ENCODE measurements around the gene ACKR3.

DNA sequence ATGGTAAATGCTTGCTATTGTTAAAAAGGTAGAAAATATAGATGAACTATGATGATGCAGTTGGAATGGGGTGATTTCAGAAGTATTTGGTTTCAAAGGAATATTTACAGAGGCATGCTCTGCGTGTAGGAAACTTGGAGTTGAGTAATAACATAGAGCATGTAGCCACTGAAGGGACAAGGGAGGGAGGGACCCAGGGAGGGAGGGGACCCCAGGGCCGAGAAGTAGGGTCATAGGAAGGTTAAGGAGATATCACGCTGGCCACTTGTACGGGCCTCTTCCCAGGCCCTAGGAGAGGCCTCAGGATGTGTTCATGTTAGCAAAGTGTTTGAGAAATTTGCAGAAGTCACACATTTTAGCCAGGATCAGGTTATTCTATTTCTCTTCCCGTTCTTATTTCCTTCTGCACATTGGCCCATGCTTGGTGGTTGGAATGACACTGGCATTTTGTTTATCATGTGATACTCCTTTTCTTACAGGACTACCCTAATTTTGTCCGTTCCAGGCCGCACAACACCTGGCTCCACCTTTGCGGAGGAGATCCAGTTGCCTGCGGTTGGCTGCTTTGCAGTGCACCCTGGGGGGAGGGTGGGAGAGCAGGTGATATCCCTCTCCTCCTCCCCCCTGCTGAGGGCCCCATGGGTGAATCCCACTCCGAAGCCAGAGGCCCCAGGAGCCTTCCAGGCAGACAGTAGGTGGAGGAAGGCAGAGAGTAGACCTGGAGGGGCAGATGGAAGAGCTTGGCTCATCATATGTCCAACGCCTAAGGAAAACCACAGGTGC lies 16.9 kb upstream of the ACKR3 start:
- TF ChIP-seq, protein P1, sequence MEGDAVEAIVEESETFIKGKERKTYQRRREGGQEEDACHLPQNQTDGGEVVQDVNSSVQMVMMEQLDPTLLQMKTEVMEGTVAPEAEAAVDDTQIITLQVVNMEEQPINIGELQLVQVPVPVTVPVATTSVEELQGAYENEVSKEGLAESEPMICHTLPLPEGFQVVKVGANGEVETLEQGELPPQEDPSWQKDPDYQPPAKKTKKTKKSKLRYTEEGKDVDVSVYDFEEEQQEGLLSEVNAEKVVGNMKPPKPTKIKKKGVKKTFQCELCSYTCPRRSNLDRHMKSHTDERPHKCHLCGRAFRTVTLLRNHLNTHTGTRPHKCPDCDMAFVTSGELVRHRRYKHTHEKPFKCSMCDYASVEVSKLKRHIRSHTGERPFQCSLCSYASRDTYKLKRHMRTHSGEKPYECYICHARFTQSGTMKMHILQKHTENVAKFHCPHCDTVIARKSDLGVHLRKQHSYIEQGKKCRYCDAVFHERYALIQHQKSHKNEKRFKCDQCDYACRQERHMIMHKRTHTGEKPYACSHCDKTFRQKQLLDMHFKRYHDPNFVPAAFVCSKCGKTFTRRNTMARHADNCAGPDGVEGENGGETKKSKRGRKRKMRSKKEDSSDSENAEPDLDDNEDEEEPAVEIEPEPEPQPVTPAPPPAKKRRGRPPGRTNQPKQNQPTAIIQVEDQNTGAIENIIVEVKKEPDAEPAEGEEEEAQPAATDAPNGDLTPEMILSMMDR (IDR thresholded peaks at IDR 0.05): no peak
- TF ChIP-seq POLR2AphosphoS5 (IDR thresholded peaks at IDR 0.05; ENCODE audit: low read depth, low read length) (no peak), TCF7L2 (IDR thresholded peaks at IDR 0.05; ENCODE audit: low read depth, low read length) (no peak)
